Glutamatergic neuron (in vitro differentiated cells): ENCODE measurements around the gene CACNA1I. TPM values are rescaled to one million over a fixed set of nuclear protein-coding genes. Genes with fewer than 3 reads are reported as not detected.

Experiments
- DNase-seq: peaks from one replicate; pipeline ENCODE4 v3.0.0; 2022
- H3K27ac Mint-ChIP-seq: one replicate; pipeline ENCODE4 v1.8.0; 2020; ENCODE audit warnings: mild to moderate bottlenecking, mixed read lengths, inconsistent platforms; ENCODE audit not compliant: unreplicated experiment
- H3K27me3 Mint-ChIP-seq: one replicate; pipeline ENCODE4 v1.8.0; 2020; ENCODE audit warnings: mild to moderate bottlenecking, moderate library complexity, mixed read lengths, inconsistent platforms; ENCODE audit not compliant: unreplicated experiment
- H3K36me3 Mint-ChIP-seq: one replicate; pipeline ENCODE4 v1.8.0; 2020; ENCODE audit warnings: mild to moderate bottlenecking, mixed read lengths, inconsistent platforms; ENCODE audit not compliant: unreplicated experiment
- H3K4me1 Mint-ChIP-seq: one replicate; pipeline ENCODE4 v1.8.0; 2020; ENCODE audit warnings: mild to moderate bottlenecking, low read depth, mixed read lengths, inconsistent platforms; ENCODE audit not compliant: unreplicated experiment
- H3K4me3 Mint-ChIP-seq: one replicate; pipeline ENCODE4 v1.8.0; 2020; ENCODE audit warnings: mild to moderate bottlenecking, mixed read lengths, inconsistent platforms; ENCODE audit not compliant: unreplicated experiment
- H3K9me3 Mint-ChIP-seq: one replicate; pipeline ENCODE4 v1.8.0; 2020; ENCODE audit warnings: mild to moderate bottlenecking, moderate library complexity, mixed read lengths, inconsistent platforms; ENCODE audit not compliant: unreplicated experiment
- CTCF ChIP-seq: fragments of 200-600 bp; sonication (generic); IDR thresholded peaks from one replicate; pipeline ENCODE4 v1.5.0; 2021; ENCODE audit not compliant: partially characterized antibody, unreplicated experiment
- total RNA-seq: library from RNA; stranded (reverse); fragmentation: NEBNext Ultra II Directional; extraction: Animal tissue kit (Norgen Biotek cat#: 25700); gene quantifications from one replicate; pipeline ENCODE4 v1.2.1, GENCODE V29; 2021; ENCODE audit not compliant: unreplicated experiment

The CACNA1I gene
- total RNA-seq, 1 donor from 2014 or later = 0.12 TPM

DNA sequence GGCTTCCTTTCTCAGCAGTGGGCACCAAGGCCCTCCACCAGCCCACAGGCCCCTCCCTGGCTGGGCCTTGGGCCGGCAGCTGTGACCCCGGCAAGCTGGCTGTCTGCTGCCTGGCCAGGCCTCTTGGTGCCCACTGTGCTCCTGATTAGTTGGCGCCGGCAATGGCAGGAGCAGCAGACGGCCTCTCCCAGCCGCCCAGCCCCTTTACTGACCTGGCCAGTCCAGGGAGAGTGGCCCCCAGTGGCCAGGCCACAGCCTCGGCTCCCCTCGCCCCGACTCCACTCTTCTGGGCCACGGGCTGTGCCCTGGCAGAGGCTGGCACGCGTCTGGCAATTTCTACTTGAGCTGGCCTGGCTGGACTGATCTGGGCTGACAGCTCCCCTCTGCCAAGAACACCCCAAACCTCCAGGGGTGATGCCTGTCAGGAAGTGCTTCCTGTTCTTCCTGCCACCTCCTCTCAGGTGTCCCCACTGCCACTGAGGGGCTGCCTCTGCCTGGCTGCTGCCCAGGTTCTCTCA, 58.1 kb downstream of the CACNA1I start:
- H3K9me3 Mint-ChIP-seq = peaks cover 4% of the 10 kb centered on the region
- peaks cover 10% of the 10 kb centered on the region for H3K4me1 Mint-ChIP-seq
- peaks cover 11% of the 10 kb centered on the region for H3K27me3 Mint-ChIP-seq
- H3K27ac Mint-ChIP-seq = no peak overlapping the region
- no peaks in the 10 kb centered on the region for H3K36me3 Mint-ChIP-seq
- no peak overlapping the region for H3K4me3 Mint-ChIP-seq
- DNase-seq = no peak
- TF ChIP-seq CTCF = no peak

DNA sequence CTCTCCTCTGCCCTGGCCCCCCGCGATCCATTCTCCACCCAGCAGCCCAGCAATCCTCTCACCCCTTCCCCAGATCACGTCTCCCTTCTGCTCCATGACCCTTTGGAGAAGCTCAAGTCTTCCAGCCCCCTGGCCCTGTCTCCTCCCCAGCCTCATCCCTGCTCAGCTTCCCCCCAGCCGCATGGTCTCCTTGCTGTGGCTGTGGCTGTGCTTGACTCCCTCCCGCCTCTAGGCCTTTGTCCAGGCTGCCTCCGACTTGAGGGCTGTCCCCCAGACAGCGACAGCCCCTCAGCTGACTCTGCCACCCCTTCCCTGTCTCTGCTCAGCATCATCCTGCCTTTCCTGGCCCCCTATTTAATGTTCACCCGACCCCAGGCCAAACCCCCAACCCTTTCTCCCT, 59.3 kb downstream of the CACNA1I start:
- peaks cover 5% of the 10 kb centered on the region for H3K36me3 Mint-ChIP-seq
- peaks cover 6% of the 10 kb centered on the region for H3K9me3 Mint-ChIP-seq
- H3K4me3 Mint-ChIP-seq = no peak overlapping the region
- no peak for DNase-seq
- no peak for TF ChIP-seq CTCF
- peaks cover 10% of the 10 kb centered on the region for H3K4me1 Mint-ChIP-seq
- peaks cover 16% of the 10 kb centered on the region for H3K27me3 Mint-ChIP-seq
- H3K27ac Mint-ChIP-seq = peak overlapping the region; percentile 23

GRCh38 chr22:39630721-39631120, 60.2 kb downstream of the CACNA1I start:
- Mint-ChIP-seq H3K4me1 (peaks cover 10% of the 10 kb centered on the region), H3K27me3 (peaks cover 16% of the 10 kb centered on the region), H3K4me3 (no peak overlapping the region), H3K9me3 (peaks cover 6% of the 10 kb centered on the region), H3K27ac (no peak overlapping the region), H3K36me3 (peaks cover 7% of the 10 kb centered on the region)
- TF ChIP-seq CTCF = no peak
- no peak for DNase-seq

DNA sequence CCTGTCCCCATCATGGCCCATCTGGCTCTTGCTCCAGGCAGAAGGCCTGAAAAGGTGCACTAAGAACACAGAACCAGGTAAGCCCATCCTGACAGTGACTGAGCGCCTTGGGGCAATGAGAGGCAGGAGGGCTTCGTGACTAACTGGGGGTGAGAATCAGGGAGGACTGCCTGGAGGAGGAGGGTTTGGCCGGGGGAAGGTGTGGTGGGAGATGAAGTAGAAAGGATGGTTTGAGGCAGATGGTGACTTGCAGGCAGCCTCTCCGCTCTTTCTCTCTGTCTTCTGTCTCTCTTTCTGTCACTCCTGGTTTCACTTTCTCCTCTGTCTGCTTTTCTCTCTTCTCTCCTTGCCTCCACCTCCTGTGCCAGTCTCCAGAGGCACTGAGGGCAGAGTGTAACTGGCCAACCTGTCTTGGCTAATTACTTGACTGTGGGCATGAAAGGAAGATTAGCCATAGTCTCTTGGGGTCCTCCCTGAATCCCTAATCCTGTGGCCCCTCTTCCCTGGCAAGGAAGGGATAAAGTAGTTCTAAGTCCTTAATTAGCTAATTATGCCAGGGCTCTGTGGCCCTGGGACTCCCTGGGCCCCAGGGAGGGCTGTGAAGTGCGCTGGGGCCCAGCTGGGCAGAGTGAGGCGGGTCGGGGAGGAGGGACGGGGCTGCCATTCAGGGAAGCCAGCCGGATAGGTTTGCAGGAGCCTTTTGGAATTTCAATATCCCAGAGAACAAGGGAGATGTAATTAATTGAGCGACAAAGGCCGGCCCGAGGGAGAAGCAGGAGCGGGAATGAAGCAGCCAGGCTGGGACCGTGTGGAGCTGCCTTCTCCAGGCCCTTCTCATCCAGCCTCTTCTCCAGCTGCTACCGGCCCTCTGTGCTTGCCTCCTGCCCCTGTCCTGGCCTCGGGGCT, 61.1 kb downstream of the CACNA1I start:
- Mint-ChIP-seq H3K27me3 (peaks cover 16% of the 10 kb centered on the region), H3K4me3 (no peak overlapping the region), H3K27ac (no peak overlapping the region), H3K4me1 (peaks cover 10% of the 10 kb centered on the region), H3K36me3 (peaks cover 7% of the 10 kb centered on the region), H3K9me3 (peaks cover 6% of the 10 kb centered on the region)
- TF ChIP-seq CTCF = no peak
- no peak for DNase-seq
